ENCODE measurements around the gene SYP. TPM values are rescaled to one million over a fixed set of nuclear protein-coding genes. Genes with fewer than 3 reads are reported as not detected.

Gene SYP
- total and polyA plus RNA-seq, 2 donors (not counting 3 experiments of a cell fraction or from before 2014, with no cell fraction given) = 0.21 to 0.77 TPM

Small RNAs within 50 kb of the gene (small RNA-seq; reads per million reads assigned to genes)
- gene RN7SL262P (ENCODE audit: insufficient read depth, insufficient read length, low read depth, low replicate concordance) = not detected

Other genes starting within 250 kb of the SYP start
- gene OTUD5, start 242.6 kb downstream of the SYP start, total RNA-seq = 41.0 and 44.3 TPM in 2 replicates
- gene OTUD5, start 242.6 kb downstream of the SYP start, polyA plus RNA-seq = 44.6 and 46.3 TPM in 2 replicates
- 0.67 and 1.3 TPM in 2 replicates for gene KCND1, start 228.3 kb downstream of the SYP start, total RNA-seq
- gene KCND1, start 228.3 kb downstream of the SYP start, polyA plus RNA-seq = 0.54 and 1.1 TPM in 2 replicates
- gene GRIPAP1, start 197.9 kb downstream of the SYP start, total RNA-seq = 48.5 and 49.4 TPM in 2 replicates
- 19.0 and 25.3 TPM in 2 replicates for gene GRIPAP1, start 197.9 kb downstream of the SYP start, polyA plus RNA-seq
- gene TFE3, start 156.8 kb downstream of the SYP start, total RNA-seq = 35.5 and 37.1 TPM in 2 replicates
- gene TFE3, start 156.8 kb downstream of the SYP start, polyA plus RNA-seq = 22.3 and 26.8 TPM in 2 replicates
- 5.7 and 6.4 TPM in 2 replicates for gene CCDC120, start 141.2 kb downstream of the SYP start, total RNA-seq
- gene CCDC120, start 141.2 kb downstream of the SYP start, polyA plus RNA-seq = 2.8 and 3.1 TPM in 2 replicates
- 41.6 and 45.4 TPM in 2 replicates for gene PRAF2, start 126.2 kb downstream of the SYP start, total RNA-seq
- 36.2 and 40.1 TPM in 2 replicates for gene PRAF2, start 126.2 kb downstream of the SYP start, polyA plus RNA-seq
- 29.9 and 32.2 TPM in 2 replicates for gene WDR45, start 120.3 kb downstream of the SYP start, total RNA-seq
- 70.4 and 73.1 TPM in 2 replicates for gene WDR45, start 120.3 kb downstream of the SYP start, polyA plus RNA-seq
- 21.3 and 22.6 TPM in 2 replicates for gene GPKOW, start 76.5 kb downstream of the SYP start, total RNA-seq
- gene GPKOW, start 76.5 kb downstream of the SYP start, polyA plus RNA-seq = 17.5 and 22.1 TPM in 2 replicates
- 0.48 and 0.77 TPM in 2 replicates for gene MAGIX, start 37.4 kb downstream of the SYP start, total RNA-seq
- 0.88 and 0.94 TPM in 2 replicates for gene MAGIX, start 37.4 kb downstream of the SYP start, polyA plus RNA-seq
- 153 and 170 TPM in 2 replicates for gene PLP2, start 28.3 kb downstream of the SYP start, total RNA-seq
- 277 and 304 TPM in 2 replicates for gene PLP2, start 28.3 kb downstream of the SYP start, polyA plus RNA-seq
- gene PRICKLE3, start 13.8 kb downstream of the SYP start, total RNA-seq = 9.6 and 15.0 TPM in 2 replicates
- 6.8 and 8.6 TPM in 2 replicates for gene PRICKLE3, start 13.8 kb downstream of the SYP start, polyA plus RNA-seq
- not detected in 2 replicates for gene CACNA1F, start 33.1 kb upstream of the SYP start, total RNA-seq
- gene CACNA1F, start 33.1 kb upstream of the SYP start, polyA plus RNA-seq = not detected in 2 replicates
- gene CCDC22, start 35.3 kb upstream of the SYP start, total RNA-seq = 13.2 and 14.8 TPM in 2 replicates
- gene CCDC22, start 35.3 kb upstream of the SYP start, polyA plus RNA-seq = 19.2 and 21.5 TPM in 2 replicates
- not detected in 2 replicates for gene FOXP3, start 64.5 kb upstream of the SYP start, total RNA-seq
- gene FOXP3, start 64.5 kb upstream of the SYP start, polyA plus RNA-seq = 0.06 and 0.08 TPM in 2 replicates
- 2.1 and 2.5 TPM in 2 replicates for gene PPP1R3F, start 69.6 kb upstream of the SYP start, total RNA-seq
- 1.5 and 1.6 TPM in 2 replicates for gene PPP1R3F, start 69.6 kb upstream of the SYP start, polyA plus RNA-seq
- gene GAGE10, start 103.5 kb upstream of the SYP start, total RNA-seq = not detected in 2 replicates
- gene GAGE10, start 103.5 kb upstream of the SYP start, polyA plus RNA-seq = not detected in 2 replicates
- gene GAGE12J, start 121.8 kb upstream of the SYP start, total RNA-seq = not detected in 2 replicates
- gene GAGE12J, start 121.8 kb upstream of the SYP start, polyA plus RNA-seq = not detected in 2 replicates
- gene GAGE13, start 131.4 kb upstream of the SYP start, total RNA-seq = not detected in 2 replicates
- gene GAGE13, start 131.4 kb upstream of the SYP start, polyA plus RNA-seq = not detected in 2 replicates